ENCODE results near the gene LRRFIP1. TPM values are rescaled to one million over a fixed set of nuclear protein-coding genes. Genes with fewer than 3 reads are reported as not detected.
"Not testable (repeated sequence)": the region's sequence is repeated elsewhere in the genome, so short reads cannot be mapped to it uniquely, and the experiment has no call there.

Gene LRRFIP1
- total RNA-seq, 1 donor: 64.3 TPM

DNA sequence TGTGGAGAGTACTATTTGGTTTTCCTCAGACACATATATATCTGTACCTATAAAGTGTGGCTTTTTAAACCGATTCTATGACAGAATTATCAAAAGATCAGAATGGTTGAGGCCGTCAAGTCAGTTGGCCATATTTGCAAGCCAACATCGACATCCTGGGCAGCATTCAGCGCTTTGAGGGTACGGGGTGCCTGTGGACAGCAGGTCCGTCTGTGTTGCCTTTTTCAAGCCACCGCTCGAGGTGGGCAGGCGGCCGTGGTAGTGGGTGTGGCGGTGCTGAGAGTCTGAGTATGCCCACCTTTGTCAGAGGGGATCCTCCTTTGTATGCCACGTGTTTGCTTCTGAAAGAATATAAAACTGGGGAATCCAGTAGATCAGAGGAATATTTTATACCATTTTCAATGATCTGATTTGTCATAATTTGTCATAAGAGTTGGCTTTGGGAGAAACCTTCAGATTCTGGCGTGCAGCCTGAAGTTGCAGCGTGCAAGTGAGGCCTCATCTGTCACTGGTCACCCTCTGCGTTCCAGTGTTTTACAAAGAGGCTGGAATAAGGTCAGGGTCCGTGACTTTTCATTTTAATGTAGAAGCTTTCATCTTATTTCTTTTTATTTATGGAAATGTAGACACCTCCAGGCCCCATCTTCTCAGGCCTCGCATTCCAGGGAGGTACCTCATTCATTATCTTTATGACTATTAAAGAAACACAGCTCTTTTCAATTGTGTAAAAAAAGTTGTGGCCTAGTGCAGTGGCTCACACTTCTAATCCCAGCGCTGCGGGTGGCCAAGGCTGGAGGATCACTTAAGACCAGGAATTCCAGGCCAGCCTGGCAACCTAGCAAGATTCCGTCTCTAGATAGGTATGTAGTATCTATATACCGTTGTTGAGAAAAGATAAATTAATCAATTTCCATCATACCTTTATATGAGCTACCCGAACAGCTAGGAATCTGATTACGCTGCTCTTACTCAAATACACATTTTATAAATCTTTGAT, 133.4 kb downstream of the LRRFIP1 start:
- no peak overlapping the region for H3K4me3 ChIP-seq (ENCODE audit: low read depth, low read length)
- TF ChIP-seq, protein P1, sequence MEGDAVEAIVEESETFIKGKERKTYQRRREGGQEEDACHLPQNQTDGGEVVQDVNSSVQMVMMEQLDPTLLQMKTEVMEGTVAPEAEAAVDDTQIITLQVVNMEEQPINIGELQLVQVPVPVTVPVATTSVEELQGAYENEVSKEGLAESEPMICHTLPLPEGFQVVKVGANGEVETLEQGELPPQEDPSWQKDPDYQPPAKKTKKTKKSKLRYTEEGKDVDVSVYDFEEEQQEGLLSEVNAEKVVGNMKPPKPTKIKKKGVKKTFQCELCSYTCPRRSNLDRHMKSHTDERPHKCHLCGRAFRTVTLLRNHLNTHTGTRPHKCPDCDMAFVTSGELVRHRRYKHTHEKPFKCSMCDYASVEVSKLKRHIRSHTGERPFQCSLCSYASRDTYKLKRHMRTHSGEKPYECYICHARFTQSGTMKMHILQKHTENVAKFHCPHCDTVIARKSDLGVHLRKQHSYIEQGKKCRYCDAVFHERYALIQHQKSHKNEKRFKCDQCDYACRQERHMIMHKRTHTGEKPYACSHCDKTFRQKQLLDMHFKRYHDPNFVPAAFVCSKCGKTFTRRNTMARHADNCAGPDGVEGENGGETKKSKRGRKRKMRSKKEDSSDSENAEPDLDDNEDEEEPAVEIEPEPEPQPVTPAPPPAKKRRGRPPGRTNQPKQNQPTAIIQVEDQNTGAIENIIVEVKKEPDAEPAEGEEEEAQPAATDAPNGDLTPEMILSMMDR (IDR thresholded peaks at IDR 0.05; ENCODE audit: insufficient read depth, low read depth, low read length): no peak
- DNase-seq (ENCODE audit: low read depth): no peak

DNA sequence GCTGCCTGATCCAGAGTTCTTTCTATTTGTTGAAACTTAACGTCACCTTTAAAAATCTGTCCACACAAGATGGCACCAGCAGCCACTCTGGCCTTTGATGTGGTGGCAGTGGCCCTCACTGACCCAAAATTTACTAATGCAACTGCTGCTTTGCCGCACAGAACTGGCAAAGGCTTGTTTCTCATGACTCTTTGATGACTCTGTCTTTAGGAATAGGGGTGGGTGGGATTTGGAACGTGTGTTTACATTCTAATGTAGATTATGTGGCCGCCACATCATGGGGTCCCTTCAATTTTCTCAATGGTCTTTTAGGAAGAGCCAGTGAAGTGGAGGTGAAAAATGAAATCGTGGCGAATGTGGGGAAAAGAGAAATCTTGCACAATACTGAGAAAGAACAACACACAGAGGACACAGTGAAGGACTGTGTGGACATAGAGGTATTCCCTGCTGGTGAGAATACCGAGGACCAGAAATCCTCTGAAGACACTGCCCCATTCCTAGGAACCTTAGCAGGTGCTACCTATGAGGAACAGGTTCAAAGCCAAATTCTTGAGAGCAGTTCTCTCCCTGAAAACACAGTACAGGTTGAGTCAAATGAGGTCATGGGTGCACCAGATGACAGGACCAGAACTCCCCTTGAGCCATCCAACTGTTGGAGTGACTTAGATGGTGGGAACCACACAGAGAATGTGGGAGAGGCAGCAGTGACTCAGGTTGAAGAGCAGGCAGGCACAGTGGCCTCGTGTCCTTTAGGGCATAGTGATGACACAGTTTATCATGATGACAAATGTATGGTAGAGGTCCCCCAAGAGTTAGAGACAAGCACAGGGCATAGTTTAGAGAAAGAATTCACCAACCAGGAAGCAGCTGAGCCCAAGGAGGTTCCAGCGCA, 135.2 kb downstream of the LRRFIP1 start:
- H3K4me3 ChIP-seq (ENCODE audit: low read depth, low read length): not testable (repeated sequence)
- DNase-seq (ENCODE audit: low read depth): peak; percentile 45

DNA sequence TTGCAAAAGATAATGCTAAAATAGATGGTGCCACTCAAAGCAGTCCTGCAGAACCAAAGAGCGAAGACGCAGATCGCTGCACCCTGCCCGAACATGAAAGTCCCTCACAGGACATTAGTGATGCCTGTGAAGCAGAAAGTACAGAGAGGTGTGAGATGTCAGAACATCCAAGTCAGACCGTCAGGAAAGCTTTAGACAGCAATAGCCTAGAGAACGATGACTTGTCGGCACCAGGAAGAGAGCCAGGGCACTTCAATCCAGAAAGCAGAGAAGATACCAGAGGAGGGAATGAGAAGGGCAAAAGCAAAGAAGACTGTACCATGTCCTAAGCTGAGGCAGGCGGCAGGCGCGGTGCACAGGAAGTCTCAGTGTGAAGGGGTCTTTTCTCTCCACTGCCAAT, 136.4 kb downstream of the LRRFIP1 start:
- TF ChIP-seq, protein P1 (IDR thresholded peaks at IDR 0.05; ENCODE audit: insufficient read depth, low read depth, low read length): no peak
- no peak overlapping the region for H3K4me3 ChIP-seq (ENCODE audit: low read depth, low read length)
- no peak for DNase-seq (ENCODE audit: low read depth)

DNA sequence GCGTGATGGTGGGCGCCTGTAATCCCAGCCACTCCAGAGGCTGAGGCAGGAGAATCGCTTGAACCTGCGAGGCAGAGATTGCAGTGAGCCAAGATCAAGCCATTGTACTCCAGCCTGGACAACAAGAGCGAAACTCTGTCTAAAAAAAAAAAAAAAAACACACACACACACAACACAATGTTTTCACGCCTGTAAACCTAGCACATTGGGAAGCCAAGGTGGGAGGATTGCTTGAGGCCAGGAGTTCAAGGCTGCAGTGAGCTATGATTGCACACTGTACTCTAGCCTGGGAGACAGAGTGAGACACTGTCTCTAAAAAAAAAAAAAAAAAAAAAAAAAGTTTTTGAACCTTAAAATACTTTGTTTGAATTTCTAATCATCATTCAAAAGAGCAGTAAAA, 137.7 kb downstream of the LRRFIP1 start:
- not testable (repeated sequence) for DNase-seq (ENCODE audit: low read depth); H3K4me3 ChIP-seq (ENCODE audit: low read depth, low read length)

DNA sequence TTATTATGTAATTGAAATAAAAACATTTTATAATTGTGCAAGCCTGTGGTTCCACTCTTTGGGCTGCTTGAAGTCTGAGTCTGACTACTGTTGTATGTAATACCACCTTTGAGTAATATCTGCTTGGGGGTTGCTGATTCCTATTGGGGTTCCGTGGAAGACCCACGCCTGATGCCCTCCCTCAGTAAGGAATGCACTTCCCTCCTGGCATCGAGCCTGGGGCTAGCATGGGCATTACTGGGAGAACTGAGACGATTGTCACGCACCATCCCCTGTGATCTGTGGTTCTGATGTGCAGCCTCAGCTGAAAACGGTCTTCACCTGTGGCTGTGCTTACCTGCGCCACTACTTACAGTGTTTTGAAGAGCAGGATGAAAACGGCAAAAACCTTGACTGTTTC, 138.5 kb downstream of the LRRFIP1 start:
- H3K4me3 ChIP-seq (ENCODE audit: low read depth, low read length): no peak overlapping the region
- no peak for DNase-seq (ENCODE audit: low read depth)
- TF ChIP-seq, protein P1 (IDR thresholded peaks at IDR 0.05; ENCODE audit: insufficient read depth, low read depth, low read length): no peak

DNA sequence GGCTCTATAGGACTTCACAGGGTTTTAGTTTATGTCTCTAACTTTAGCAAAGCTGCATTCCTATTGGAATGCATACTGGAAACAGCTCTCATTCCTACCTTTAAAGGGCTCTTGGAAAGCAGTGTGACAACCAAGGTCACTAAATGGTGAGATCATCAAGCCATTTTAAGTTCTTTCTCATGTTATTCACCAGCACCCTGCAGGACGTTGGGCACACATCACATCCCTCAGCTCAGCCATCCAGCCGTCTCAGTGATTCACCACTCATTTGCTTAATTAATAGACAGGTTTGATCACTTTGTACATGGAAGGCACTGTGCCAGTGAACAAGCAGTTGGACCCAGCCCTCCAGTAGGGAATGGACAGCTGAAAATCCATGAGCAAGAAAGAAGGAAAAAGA, 139.0 kb downstream of the LRRFIP1 start:
- no peak for DNase-seq (ENCODE audit: low read depth)
- TF ChIP-seq, protein P1 (IDR thresholded peaks at IDR 0.05; ENCODE audit: insufficient read depth, low read depth, low read length): no peak
- H3K4me3 ChIP-seq (ENCODE audit: low read depth, low read length): no peak overlapping the region

DNA sequence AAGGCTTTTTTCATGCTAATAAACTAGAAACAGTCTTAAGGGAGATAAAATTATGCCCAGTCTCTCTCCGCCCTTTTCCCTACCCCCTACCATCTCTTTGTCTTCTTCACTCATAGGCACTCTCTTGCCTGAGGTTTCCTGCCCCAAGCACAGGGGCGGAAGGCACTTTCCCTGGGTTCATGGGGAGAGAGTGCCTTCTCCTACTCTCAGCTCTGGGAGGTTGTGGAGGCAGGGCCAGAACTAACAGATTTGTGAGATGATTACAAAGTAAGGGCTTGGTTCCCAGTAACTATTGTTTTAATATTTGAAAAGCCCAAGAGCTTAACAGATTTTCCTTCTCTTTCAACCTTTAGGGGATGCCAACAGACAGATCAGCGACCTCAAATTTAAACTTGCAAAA, 145.1 kb downstream of the LRRFIP1 start:
- DNase-seq (ENCODE audit: low read depth): no peak
- TF ChIP-seq, protein P1 (IDR thresholded peaks at IDR 0.05; ENCODE audit: insufficient read depth, low read depth, low read length): no peak

More for the DNA sequence above, 145.1 kb downstream of the LRRFIP1 start:
- no peak overlapping the region for H3K4me3 ChIP-seq (ENCODE audit: low read depth, low read length)
